GM10847 (cell line): ENCODE results near the gene GRAMD2A.

ENCODE experiments used
- POLR2A ChIP-seq: IDR thresholded peaks from 2 replicates; pipeline ENCODE4 v1.6.1; 2011; ENCODE audit not compliant: insufficient read length; ENCODE audit errors: extremely low read depth

GRAMD2A gene

DNA sequence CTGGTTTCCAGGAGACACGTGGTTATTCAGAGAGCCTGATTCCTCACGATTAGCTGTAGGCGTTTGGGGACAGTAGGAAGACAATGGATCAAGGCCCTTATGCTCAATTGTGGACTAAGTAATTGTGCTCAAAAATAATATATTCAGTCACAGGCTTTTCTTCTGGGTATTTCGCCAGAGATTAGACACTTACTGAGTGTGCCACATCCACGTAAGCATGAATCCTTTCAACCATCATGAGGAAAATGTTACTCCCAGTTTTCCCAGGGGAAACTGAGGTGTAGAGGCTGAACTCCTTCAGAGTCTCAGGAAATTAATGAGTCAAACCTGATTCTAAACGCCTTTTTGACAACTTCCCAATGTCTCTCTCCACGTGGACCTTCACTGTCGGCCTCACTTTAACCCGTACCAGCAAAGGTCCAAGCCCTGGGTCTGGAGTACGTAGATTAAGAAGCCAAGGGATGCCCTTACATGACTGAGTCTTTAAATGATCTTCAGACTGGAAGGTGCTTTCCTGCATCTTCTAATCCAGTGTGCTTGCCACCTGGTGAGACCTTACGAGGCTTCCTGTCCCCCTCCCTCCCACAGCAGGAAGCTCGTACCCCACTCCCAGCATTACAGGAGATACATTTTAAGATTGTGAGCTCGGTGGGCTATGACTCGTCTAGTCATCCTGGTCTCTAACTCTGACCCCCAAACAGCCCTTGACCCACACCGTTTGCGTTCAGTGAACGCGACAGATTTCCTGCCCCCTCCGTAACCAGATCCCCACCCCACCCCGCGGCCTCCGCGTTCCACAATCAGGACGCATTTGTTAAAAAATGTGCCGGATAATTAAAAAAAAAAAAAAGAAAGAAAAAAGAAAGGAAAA, 31.7 kb upstream of the GRAMD2A start:
- TF ChIP-seq POLR2A = no peak

DNA sequence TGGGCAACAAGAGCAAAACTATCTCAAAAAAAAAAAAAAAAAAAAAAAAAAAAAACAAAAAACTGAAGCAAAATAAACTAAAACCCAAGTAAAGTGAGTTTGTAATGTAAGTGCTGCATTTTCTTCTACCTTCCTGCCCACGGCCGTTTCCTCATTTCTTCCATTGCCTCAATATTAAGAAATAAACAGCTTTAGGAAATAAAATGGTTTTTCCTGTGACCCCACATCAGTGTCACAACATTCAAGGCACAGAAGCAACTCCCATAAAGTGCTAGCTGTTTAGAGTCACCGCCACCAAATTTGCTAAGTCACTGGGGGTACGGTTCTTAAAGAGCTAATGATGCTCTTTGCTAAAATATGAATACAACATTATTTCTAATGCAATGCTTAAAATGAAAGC, 30.1 kb upstream of the GRAMD2A start:
- TF ChIP-seq POLR2A = no peak

DNA sequence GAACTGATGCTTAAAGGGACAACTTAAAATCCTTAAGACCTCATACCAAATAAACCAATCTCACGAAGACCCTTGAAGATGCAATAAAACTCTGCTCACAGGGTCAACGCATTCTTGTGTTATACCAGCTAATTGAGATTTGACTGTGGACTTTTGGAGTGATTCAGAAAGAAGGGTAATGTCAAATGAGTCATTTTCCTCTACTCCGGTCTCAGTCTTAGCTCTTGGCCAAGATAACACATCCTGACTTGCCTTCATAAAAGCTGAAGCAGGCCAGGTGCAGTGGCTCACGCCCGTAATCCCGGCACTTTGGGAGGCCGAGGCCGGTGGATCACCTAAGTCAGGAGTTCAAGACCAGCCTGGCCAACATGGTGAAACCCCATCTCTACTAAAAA, 29.6 kb upstream of the GRAMD2A start:
- TF ChIP-seq POLR2A = no peak

DNA sequence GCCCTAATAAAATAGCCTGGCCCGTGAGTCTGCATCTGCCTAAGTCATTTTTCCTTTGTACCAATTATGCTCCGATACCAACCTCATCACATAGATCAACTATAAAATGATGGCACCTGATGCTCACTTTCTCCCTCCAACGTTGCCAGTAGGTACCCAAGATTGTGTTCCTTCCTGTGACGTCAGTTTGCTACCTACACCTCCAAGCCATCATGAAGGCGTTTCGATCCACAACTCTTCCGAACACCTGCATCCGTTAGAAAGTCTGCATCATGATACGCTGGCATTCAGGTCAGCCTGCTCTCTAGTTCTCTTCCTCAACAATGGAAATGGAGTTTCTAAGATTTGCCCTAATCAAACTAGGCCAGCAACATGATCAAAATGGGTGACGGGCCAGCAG, 25.7 kb upstream of the GRAMD2A start:
- no peak for TF ChIP-seq POLR2A

DNA sequence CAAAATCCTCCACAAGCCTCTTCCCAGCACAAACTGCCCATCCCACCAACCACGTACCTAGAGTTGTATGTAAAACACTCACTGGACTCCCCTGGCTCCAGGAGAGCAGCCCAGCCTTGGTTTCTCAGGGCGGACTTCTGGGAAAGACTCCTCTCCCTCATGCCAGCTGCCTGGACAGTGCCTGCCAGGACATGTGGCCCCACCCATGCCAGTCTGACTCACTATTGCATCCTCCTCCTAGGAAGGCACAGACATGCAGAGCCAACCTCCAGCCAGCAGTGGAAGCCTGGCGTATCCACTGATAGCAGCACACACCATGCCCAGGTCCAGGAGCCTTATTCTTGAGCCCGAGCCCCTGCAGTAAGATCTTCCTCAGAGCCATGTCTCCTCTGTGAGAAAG, 24.8 kb upstream of the GRAMD2A start:
- no peak for TF ChIP-seq POLR2A

DNA sequence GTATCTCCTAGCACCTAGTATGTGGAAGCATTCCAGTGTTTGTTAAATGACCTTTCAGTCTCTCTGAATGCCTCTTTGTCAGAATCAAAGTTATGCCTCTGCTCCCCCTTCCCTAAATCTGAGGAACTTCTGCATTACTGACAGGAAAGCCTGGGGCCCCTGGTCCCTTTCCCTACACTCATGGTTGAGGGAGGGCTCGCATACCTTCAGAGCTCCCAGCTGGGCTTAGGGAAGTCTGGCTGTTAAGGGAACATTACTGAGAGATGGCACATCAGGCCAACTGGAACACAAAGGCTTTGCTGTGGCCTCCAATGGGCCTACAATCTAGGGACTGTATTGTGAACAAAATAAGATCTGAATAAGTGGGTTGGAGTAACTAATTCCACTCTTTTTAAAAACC, 23.1 kb upstream of the GRAMD2A start:
- no peak for TF ChIP-seq POLR2A

DNA sequence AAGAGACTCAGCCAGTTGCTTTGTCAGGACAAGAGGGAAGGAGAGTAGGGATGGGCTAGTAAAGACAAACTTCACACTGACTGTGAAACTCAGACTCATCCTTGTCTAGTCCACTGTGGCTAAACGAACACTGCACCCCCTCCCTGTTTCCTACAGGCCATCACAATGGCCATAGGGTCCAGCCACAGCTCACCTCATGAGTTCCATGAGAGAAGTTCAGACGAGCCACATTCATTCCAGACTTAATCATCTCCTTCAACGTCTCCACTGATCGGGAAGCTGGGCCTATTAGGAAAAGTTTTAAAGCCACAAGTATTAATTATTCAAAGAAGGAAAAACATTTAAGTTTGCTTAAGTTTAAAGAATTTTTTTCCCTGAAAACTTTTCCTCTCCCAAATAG, 19.6 kb upstream of the GRAMD2A start:
- no peak for TF ChIP-seq POLR2A

DNA sequence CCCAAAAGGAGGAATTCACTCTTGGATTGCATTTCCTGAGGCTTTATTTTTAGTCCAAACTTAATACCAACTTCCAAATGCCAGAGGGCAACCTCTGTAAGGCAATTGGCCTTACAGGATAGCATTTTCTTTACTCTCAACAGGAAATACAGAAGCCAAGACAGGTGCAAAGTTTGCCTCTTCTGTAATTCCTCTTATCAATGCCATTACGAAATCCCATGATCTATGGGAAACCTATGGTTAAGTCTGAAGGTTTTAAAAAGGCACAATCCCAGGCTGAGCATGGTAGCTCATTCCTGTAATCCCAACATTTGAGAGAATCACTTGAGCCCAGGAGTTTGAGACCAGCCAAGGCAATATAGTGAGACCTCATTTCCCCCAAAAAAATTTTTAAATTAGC, 18.5 kb upstream of the GRAMD2A start:
- no peak for TF ChIP-seq POLR2A

DNA sequence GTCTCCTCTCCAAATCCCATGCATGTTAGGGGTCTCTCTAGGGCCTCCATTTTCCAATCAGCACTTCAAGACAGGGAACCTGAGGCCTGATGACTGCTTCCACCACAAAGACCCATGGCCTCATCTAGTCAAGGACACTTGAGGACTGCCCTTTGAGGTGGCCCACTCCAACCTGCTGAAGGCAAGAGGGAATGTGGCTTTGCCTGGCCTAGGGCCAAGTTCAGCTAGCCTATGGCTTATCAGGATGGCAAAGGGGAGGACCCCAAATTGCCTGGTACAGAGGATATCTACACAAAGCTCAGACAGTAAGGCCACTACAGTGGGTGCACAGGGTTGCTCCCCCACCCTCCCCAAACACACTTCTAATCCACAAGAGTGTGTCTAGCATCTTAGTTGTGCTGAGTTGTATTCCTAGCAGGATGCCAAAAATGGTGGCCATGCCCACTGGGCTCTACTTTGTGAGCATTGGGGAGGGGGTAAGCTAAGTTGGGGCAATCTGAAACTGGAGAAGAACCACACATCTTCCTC, 10.0 kb upstream of the GRAMD2A start:
- TF ChIP-seq POLR2A = no peak

DNA sequence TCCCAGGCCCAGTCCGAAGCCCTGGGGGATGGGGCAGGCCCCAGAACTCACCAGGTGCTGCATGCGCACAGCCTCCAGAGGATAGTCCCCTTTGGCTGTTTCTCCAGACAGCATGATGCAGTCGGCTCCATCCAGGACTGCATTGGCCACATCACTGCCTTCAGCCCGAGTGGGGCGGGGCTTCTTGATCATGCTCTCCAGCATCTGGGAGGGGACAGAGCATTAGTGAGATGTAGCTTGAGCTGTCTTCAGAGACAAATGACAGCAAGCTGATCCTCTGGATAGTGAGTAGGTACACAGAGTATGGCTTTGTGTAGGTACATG, 9.1 kb upstream of the GRAMD2A start:
- TF ChIP-seq POLR2A = no peak

DNA sequence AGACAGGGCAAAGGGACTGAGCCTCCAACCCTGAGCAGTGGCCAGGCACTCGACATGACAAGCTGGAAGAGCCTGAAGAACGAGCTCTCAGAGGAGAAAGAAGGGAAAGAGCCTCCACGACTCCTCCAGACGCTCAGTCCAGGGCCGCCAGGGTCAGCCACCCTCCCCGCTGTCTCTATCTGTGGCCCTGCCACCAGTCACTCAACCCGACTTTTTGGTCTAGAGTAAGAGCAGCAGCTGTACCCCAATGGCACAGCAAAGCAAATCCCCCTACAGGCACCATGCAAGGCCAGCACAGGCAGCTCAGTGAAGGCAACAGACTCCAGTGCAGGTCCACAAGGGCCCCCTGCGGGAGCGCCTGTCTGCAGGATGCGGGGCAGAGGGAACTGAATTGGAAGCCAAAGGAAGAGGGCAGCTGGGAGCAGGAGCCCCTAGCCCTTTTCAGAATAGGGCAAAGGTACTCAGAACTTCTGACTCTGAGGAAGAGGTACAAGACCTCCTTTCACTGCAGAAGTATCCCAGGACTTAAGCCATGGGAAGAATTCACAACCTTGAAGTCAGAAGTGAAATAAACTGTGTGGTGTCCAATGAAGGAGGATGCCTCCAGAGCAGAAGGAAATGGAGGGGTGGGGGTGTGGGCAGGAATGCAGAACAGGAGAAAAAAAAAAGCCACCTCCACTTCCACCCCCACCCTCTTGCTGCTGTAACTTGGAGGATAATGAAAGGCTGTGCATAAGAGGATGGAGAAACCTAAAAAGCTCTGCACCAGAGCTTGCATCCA, 8.5 kb upstream of the GRAMD2A start:
- TF ChIP-seq POLR2A = no peak

DNA sequence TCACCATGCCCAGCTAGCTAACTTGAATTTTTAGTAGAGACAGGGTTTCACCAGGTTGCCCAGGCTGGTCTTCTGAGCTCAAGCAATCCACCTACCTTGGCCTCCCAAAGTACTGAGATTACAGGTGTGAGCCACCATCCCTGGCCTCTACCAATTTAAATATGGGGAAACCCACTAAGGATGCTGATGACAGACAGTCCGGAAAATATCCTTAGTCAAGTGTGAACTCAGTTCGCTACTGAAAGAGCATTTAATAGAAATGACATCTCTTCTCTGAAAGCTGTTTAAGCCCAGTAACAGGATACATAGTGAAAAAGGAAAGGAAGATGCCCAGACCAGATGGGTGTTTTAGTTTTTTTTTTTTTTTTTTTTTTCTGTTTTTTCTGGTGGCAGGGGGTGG, 7.7 kb upstream of the GRAMD2A start:
- no peak for TF ChIP-seq POLR2A

DNA sequence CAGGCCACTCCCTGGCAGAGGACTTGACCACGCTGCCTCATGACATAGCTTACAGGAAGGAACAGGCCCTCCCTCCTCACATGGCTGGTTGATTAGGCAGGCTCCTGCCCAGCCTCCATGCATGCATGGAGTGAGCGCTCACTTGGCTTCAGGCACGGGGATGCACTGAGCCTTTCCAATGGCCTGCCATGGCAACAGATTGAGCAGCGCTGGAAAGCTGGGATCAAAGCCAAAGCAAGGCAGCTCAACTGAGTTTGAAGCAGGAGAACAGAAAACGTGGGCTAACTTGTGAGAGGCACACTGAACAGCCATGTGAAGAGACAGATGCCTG, 5.9 kb upstream of the GRAMD2A start:
- TF ChIP-seq POLR2A = no peak

DNA sequence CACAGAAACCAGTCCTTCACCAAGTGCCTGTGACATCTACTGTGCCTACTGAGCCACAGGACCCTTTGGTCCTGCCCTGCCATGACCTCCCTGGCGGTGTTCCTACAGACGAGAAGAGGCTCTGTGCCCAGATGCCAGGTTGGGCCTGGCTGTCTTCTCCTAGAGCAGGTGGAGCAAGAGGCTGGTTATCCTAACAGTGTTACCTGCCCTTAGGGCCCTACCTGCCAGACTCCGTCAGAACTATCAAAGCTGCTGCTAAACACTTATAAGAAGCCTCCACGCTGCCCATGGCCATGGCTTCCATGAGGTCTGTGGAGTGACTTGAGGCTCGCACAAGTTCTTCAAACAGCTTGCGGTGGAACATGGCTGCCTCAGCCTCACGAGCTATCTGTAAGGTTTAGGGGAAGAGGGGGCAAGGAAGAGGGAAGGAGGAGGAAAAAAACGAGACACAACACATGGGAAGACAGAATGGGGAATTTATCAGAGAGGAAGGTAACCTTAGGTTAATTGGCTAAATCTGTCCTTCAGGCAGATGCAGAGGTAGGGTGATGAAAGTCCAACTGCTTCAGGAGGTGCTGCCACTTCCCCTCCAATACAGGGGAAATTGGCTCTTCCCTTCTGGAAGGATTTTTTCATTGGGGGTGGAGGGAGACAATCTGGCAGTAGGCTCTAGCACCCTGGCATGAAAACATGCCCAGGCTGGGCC, 5.4 kb upstream of the GRAMD2A start:
- no peak for TF ChIP-seq POLR2A

DNA sequence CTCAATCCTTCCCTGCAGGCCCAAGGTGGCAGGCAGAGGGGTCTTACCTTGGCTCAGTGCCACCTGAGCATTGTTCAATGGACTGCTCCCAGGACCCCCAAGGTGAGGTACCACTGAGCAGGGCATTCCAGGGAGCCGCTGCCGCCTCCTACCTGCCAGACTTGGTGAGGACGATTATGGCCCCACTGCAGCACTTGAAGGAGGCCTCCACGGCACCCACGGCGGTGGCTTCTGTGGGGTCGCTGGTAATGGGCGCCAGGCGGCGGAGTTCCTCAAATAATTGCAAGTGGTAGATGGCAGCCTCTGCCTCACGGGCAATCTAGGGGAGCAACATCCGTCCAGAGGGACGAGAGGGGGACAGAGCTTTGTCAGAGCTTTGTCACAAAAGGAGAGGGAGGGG, 4.7 kb upstream of the GRAMD2A start:
- TF ChIP-seq POLR2A = no peak

DNA sequence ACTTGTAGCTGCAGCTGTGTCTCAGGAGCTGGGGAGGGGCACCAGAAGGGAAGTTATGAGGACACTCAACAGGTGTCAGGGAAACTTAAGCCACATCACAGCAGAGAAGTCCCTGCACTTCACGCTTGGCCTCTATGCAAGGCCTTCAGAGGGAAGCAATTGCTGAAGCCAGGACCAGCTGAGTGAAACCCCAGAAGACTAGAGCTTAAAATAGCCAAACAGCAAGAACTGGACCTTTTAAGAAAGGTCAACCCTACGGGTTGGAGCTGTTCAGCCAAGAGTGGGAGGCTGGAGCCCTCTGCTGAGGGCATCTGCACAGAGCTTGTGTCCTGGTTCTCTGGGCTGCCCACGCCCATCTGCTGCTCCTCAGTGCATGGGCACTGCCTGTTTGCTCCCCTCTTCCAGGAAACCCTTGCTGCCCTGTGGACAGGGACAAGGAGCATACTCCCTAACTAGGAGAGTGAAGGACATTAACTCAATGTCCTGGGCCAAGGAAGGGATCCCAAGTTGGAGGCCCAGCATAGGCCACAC, 3.9 kb upstream of the GRAMD2A start:
- no peak for TF ChIP-seq POLR2A
